ENCODE results near the gene HSBP1L1.

DNA sequence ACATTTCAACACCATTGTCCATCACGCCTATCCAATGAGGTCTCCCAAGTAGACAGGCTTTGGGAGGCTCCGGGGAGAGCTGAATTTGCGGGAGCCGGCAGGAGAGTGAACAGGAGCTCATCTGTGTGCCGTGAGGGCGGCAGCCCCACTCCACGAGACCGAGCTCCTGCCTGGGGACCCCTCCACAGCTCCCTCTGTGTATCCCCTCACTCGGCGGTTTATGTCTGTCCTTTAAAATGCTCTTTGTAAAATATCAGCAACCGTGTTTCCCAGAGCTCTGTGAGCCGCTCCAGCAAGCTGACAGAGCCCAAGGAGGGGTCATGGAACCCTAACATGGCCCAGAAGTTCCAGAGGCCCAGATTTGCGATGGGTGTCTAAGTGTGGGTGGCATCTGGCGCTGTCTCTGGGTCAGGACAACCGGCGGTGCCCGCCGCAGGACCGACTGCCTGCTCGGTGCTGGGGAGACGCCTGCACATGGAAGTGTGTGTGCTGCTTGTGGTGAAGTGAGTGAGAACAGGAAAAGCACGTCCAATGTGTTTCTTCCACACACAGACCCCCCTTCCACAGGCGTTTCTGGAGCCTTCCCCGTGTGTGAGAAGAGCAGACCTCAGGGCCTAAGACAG is 47.8 kb upstream of the HSBP1L1 start:
- TF ChIP-seq, protein P1, sequence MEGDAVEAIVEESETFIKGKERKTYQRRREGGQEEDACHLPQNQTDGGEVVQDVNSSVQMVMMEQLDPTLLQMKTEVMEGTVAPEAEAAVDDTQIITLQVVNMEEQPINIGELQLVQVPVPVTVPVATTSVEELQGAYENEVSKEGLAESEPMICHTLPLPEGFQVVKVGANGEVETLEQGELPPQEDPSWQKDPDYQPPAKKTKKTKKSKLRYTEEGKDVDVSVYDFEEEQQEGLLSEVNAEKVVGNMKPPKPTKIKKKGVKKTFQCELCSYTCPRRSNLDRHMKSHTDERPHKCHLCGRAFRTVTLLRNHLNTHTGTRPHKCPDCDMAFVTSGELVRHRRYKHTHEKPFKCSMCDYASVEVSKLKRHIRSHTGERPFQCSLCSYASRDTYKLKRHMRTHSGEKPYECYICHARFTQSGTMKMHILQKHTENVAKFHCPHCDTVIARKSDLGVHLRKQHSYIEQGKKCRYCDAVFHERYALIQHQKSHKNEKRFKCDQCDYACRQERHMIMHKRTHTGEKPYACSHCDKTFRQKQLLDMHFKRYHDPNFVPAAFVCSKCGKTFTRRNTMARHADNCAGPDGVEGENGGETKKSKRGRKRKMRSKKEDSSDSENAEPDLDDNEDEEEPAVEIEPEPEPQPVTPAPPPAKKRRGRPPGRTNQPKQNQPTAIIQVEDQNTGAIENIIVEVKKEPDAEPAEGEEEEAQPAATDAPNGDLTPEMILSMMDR (IDR thresholded peaks at IDR 0.05) = no peak
- no peak for TF ChIP-seq POLR2A (IDR thresholded peaks at IDR 0.05)
- TF ChIP-seq POLR2AphosphoS5 (IDR thresholded peaks at IDR 0.05) = no peak

Data from stomach (tissue), 4 donors.